Stimulated activated CD4-positive, alpha-beta T cell treated with anti-CD3 and anti-CD28 coated beads, Interleukin-15, amount 100 ng/mL, for 1 hour (primary cell): ENCODE results near the gene SPEM1.

Source experiments
- DNase-seq, 2 donors: peaks; one replicate each; pipeline ENCODE4 v3.0.0-alpha.2; 2020; ENCODE audit warnings: low read depth in 1 of 2, low spot score in 1 of 2

SPEM1 gene

DNA sequence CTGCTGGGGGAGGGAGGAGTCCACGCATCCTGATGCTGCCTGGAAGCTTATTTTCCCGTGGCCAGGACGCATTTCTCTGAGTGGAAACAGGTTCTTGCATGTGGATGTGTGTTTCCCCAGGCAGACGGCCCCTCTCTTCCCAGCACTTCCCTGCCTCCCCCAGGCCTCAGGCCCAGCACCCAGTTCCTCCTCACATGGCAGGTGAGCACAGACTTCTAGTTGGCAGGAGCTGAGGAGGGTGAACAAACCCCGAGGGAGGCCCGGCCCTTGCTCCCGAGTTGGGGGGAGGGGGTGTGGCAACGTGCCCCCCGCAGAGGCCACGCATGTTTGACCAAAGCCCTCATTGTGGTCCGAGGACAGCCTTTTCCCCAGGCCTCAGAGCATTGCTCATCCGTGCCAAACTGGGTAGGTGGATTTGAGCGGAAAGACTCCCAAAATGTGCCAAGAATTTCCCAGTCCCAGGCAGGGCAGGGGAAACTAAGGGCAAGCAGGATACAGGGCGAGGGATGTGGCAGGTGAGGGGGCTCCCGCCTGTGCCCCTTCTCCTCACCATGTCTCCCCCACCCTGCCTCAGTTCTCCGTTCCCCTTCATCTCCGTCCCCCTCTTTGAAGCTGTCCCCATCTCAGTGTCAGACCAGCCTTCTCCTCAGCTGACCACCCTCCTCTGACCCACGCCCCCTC, 1.5 kb upstream of the SPEM1 start:
- DNase-seq: no peak

DNA sequence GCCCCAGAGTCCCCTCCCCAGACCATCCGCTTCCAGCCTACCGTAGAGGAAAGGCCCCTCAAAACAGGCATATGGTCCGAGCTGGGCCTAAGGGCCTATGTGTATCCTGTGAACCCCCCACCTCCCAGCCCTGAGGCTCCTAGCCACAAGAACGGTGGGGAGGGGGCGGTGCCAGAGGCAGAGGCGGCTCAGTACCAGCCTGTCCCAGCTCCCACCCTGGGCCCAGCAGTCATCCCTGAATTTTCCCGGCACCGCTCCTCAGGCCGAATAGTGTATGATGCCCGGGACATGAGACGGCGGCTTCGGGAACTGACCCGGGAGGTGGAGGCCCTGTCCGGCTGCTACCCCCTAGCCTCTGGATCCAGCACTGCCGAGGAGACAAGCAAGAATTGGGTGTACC, 1.1 kb downstream of the SPEM1 start:
- DNase-seq: no peak

DNA sequence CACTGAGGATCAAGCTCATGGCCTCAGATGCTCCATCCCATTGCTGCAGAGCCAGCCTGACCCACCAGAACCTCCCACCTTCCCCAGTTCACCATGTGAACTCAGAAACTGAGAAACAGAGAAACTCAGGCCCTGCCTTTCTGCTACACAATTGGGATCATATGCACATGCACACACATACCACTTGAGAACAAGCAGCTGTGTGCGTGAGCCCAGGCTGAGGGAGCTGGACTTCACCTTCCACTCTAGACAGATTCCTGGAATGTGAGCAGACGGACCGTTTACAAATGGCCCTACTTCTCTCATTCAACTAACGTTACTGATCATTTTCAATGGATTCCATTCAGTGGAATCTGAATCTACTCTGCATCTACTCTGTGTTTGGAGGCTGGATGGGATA, 3.6 kb downstream of the SPEM1 start:
- DNase-seq: no peak

DNA sequence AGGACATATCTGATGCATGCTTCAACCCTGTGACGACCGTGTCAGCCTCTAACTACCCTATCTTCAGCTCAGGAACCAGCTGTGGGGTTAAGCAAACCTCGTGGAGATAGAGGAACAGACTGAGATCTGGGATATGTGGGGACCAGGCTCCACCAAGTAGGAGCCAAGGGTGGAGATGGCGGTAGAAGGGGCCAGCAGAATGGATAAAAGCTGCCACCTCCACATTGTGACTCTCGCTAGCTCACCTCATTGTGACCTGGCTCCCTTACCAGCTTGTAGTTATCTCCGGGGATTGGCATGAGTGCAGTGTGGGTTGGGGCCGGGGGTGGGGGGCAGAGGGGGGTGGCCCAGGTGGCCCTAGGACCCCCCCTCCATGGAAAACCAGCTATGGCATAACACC, 5.2 kb downstream of the SPEM1 start, which contains the start of gene SPEM2:
SPEM2 (plus strand) TSS at position 301 of the 400 bp plus-strand sequence; CDS start at position 374, 73 bp downstream.
- no peak for DNase-seq

DNA sequence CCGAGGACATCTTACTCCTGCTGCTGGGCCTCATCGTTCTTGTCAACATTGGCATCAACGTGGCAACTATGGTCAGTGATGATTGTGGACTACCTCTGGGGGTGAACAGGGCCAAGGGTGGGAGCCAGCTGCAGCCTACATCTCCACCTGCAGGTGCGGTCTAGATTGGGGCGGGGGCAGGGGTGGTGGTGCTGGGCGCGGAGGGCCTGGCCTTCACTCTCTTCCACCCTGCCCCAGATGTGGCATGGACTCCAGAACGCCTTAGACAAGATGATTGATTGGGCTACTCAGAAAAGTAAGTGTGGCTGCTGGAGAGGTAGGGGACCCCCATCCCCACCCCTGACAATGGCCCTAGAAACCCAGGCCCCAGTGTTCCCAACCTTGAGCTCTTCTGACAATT, 5.6 kb downstream of the SPEM1 start:
- DNase-seq: no peak

DNA sequence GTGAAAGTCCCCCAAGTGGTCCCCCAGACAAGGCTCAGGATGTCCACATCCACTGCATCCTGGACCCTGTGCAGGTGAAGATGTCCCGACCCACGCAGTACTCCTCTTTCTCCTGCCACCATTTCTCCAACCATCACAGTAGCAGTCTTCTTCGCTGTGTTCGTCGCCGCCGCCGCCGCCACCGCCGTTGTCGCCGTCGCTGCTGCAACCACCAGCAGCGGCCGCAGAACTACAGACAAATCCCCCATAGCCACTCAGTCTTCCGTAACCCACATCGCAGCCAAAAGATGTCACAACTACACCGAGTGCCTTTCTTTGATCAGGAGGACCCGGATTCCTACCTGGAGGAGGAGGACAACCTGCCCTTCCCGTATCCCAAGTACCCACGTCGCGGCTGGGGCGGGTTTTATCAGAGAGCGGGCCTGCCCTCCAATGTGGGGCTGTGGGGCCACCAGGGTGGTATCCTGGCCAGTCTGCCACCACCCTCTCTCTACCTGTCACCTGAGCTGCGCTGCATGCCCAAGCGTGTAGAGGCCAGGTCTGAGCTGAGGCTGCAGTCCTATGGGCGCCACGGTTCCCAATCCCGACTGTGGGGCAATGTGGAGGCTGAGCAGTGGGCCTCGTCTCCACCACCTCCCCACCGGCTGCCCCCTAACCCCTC, 6.2 kb downstream of the SPEM1 start:
- no peak for DNase-seq

DNA sequence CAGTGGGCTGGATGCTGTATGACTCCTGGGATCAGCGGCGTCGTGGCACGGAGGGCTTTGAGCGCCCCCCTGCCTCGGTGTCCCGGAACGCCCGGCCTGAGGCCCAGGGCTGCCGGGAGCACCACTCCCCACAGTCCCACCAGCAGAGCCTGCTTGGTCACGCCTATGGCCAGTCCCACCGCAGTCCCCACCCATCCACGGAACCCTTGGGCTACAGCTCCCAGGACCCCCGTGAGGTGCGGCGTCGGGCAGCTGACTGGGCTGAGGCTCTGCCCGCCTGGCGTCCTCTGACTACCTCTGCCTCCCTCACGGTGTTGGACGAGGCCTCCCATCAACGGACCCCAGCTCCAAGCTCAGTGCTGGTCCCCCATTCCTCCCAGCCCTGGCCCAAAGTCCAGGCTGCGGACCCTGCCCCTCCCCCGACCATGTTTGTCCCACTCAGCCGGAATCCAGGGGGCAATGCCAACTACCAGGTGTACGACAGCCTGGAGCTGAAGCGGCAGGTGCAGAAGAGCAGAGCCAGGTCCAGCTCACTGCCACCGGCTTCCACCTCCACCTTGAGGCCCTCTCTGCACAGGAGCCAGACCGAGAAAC, 6.9 kb downstream of the SPEM1 start:
- no peak for DNase-seq

DNA sequence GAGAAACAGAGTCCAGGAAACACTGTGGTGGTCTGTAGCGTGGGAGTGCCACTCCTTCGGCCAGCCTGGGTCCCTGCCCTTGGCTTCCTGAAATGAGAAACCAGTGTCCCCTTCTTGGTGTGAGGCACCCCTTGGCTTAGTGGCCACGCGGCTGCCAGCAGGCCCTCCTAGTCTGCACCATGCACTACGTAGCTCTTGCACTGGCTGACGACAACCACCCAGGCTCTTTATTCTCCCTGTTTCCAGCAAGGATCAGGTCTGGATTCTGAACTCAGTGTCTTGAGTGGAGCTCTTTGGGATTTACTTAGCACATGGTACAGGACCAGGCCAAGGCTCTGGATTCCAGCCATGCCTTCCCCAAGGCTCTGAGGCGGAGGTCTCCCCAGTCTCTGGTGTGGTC, 7.4 kb downstream of the SPEM1 start:
- no peak for DNase-seq

DNA sequence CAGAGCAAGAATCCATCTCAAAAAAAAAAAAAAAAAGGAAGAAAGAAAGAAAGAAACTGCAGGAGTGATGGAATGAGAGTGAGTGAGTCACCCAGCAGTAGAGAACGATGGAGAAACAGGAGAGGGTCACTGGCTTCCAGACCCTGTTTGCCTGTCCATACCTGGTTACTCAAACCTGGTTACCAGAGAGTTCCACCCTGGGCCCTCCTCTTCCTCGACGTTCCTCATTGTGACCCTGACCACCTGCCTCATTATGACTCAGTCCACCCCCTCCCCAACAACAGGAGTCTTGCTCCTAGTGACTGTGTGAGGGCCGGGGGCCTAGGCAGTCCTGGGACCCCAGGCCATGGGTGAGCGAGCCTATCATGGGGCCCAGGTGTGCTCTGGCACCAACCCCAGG, 8.4 kb downstream of the SPEM1 start, which contains the start of gene SPEM3:
SPEM3 (plus strand) TSS at position 301 of the 400 bp plus-strand sequence; CDS start at position 347, 46 bp downstream.
- DNase-seq: no peak

DNA sequence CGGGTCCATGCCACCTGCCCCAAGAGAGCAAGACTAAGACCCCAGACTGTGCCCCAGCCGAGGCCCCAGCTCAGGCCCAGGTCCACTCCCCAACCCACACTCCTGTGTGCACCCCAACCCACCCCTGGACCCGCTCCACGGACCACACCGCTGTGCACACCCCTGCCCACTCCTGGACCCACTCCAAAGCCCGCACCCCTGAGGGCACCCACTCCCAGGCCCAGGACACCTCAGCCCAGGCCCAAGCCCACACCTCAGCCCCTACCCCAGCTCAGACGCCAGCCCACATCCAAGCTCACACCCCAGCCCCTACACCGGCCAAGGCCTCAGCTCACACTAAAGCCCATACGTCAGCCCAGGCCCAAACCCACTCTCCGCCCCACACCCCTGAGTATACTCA, 9.6 kb downstream of the SPEM1 start:
- DNase-seq: no peak

DNA sequence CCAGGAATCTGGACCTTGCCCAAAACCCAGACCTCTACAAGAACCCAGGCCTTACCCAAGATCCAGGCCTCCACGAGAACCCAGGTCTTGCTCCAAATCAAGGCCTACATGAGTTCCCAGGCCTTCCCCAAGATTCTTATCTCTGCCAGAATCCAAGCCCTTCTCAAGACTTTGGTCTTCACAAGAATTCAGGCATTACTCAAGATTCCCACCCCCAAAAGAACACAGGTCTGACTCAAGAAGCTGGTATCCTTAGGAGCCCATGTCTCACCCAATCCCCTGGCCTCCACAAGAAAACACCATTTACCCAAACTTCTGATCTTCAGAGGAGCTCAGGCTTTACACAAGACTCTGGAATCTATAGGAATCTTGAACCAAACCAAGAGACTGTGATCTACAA, 11.1 kb downstream of the SPEM1 start:
- DNase-seq: no peak

DNA sequence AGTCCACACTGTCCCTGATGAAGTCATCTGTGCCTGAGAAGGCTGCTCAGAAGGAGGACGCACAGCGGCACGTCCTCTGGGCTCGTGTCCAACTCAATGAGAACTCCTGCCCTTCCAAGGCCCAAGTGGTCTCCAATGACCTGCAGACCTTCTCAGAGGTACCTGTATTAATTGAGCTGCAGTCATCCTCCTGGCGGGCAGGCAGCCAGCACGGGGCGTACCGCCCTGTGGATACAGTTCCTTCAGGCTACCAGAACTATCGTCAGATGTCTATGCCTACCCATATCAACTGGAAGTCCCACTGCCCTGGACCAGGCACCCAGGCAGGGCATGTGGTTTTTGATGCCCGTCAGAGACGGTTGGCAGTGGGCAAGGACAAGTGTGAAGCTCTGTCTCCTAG, 12.2 kb downstream of the SPEM1 start:
- no peak for DNase-seq

DNA sequence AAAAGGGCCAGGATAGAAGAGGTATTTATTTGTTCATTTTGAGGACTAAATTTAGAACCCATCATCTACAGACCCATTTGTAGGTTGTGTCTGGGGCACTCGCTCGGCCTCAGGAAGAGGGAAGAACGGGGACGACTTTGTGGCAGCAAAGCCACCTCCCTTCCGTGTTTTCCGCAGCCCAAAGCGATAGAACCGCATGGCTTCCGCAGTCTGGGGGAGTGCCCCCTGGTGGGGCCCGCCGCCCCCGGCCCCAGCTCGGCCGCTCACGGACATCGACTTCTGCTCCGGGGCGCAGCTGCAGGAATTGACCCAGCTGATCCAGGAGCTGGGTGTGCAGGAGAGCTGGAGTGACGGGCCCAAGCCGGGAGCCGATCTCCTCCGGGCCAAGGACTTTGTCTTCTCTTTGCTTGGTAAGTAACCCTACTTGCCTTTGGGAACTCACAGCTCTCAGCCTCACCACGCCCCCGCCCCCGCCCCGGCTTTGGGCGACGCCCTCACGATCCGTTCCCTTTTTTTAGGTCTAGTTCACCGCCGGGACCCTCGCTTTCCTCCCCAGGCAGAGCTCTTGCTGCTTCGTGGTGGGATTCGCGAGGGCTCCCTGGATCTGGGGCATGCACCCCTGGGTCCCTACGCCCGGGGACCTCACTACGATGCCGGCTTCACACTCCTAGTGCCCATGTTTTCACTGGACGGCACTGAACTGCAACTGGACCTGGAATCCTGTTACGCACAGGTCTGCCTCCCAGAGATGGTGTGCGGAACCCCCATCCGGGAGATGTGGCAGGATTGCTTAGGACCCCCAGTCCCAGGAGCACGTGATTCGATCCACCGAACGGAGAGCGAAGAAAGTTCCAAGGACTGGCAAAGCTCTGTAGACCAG, 15.8 kb downstream of the SPEM1 start:
- peak; percentile 32 to 40 for DNase-seq

DNA sequence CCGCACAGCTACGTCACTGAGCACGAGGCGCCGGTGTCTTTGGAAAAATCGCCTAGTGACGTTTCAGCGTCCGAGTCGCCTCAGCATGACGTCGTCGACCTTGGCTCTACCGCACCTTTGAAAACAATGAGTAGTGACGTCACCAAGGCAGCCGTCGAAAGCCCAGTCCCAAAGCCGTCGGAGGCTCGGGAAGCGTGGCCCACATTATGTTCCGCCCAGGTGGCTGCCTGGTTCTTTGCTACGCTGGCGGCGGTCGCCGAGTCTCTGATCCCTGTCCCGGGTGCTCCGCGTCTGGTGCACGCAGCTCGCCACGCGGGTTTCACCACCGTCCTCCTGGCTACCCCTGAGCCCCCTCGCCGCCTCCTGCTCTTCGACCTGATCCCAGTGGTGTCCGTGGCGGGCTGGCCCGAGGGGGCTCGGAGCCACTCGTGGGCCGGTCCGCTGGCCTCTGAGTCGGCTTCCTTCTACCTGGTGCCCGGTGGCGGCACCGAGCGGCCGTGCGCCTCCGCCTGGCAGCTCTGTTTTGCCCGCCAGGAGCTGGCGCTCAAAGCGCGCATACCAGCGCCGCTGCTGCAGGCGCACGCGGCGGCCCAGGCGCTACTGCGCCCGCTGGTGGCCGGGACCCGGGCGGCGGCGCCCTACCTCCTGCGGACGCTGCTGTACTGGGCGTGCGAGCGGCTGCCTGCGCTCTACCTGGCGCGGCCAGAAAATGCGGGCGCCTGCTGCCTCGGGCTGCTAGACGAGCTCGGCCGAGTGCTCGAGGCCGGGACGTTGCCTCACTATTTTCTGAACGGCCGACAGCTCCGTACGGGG, 16.6 kb downstream of the SPEM1 start:
- DNase-seq: peak; percentile 69 to 76

DNA sequence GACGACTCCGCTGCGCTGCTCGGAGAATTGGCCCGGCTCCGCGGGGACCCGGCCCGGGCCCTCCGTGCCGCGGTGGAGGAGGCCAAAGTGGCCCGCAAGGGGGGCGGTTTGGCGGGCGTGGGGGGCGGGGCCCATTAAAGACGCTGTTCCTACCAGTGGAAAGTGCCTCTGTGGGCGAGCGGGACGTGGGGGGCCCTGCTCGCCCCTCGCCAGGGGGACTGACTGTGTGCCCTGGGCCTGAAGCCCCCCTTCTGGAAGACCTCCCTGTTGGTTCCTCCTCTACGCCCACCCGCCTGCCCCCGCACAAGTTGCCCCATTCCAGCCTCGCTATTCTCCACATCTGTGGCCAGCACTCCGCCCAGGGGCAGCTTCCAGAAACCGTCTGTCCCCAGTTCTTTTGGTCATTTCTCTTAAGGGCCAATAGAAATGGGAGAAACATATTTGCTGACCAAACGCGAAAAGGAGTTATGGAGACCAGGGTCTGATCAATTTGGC, 17.3 kb downstream of the SPEM1 start:
- no peak for DNase-seq

DNA sequence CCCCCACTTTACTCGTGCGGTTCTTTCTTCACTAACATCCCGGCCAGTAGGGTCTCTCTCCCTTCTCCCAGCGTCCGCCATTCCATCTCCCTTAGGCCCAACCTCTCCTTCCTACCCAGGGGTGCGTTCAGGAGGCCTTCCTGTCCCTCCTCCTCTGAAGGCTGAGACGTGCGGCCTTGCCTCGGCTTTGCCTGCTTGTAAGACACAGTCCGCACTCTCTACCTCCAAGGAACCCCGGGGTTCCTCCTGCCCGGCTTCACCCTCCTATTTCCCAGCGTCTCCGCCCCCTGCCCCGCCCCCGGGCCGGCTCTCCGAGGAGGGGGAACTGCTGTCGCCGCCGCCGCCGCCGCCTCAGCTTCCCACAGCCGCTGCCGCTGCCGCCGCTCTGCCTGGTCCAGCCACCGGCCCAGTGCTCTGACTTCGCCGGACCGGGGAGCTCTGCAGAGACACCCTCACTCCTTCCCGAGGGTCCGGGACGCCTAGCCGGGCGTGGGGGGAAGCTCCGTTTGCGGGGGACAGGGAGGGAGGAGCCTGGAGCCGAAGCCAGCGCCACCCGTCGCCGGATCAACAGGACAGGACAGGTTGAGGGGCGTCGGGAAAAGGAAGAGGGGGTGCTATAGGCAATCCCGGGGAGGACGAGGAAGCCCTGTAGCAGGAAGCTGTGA, 18.0 kb downstream of the SPEM1 start:
- peak in 1 of 2 donors; percentile 64 for DNase-seq

DNA sequence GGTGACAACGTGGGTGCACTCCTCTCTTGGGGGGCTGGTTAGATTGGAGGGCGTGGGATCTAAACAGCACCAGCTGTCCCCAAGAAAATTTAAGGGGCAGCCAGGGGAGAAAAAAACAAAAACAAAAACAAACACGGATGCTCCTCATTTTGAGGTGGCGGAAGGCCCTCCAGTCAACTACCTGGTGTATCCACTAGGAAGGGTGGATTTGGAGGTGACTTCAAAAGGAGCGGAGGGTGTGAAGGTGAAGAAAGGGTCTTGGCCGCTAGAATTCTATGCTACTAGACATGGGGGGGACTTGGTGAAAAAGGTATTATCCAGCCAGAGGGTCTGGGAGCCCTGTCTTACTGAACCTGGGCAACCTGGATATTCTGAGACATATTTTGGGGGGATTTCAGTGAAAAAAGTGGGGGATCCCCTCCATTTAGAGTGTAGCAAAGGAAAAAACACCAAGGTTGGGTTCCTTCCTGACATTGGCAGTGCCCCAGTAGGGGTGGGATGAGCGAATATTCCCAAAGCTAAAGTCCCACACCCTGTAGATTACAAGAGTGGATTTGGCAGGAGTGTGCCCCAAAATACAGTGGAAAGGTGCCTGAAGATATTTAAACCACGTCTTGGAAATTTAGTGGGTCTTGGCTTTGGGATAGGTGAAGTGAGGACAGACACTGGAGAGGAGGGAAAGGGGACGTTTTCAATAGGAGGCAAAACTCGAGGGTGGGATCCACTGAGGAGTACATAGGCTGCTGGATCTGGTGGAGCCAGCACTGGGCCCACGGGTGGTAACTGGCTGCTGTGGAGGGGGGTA, 18.7 kb downstream of the SPEM1 start:
- no peak for DNase-seq

DNA sequence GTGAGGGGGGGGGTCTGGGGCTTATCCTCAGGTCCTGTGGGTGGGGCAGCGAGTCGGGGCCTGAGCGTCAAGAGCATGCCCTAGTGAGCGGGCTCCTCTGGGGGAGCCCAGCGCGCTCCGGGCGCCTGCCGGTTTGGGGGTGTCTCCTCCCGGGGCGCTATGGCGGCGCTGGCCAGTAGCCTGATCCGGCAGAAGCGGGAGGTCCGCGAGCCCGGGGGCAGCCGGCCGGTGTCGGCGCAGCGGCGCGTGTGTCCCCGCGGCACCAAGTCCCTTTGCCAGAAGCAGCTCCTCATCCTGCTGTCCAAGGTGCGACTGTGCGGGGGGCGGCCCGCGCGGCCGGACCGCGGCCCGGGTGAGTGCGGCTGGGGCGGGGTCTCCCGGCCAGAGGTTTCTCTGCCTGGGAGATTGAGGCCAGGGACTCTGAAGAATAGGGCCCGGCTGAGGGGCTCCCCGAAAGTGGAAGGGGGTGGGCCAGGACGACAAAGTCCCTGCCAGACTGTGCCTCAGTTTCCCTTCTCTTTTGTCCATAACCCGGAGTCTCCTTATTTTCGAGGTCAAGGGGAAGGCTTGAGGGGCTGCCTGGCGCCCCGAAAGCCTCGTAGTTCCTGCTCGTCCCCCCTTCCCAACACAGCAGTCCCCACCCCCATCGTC, 19.5 kb downstream of the SPEM1 start, which contains the start of gene FGF11:
FGF11 (plus strand) TSS at position 51 of the 651 bp plus-strand sequence; CDS start at position 160, 109 bp downstream.
- DNase-seq: no peak
